ENCODE data around the gene RBCK1.
"Not testable (repeated sequence)": the region's sequence is repeated elsewhere in the genome, so short reads cannot be mapped to it uniquely, and the experiment has no call there.

RBCK1 gene

GRCh38 chr20:383889-384288 lies 24.2 kb upstream of the RBCK1 start:
- H3K4me3 ChIP-seq (ENCODE audit: control insufficient read depth, low read depth, low read length) = no peak overlapping the region
- no peak for DNase-seq (ENCODE audit: low read depth)
- TF ChIP-seq CTCF (conservative IDR thresholded peaks at IDR 0.05; ENCODE audit: control insufficient read depth, insufficient read depth, low read depth, low read length) = no peak

GRCh38 chr20:384723-385122 lies 23.4 kb upstream of the RBCK1 start:
- no peak for DNase-seq (ENCODE audit: low read depth)
- no peak for TF ChIP-seq CTCF (conservative IDR thresholded peaks at IDR 0.05; ENCODE audit: control insufficient read depth, insufficient read depth, low read depth, low read length)
- H3K4me3 ChIP-seq (ENCODE audit: control insufficient read depth, low read depth, low read length) = no peak overlapping the region

GRCh38 chr20:385448-385847 lies 22.7 kb upstream of the RBCK1 start:
- DNase-seq (ENCODE audit: low read depth) = no peak
- no peak for TF ChIP-seq CTCF (conservative IDR thresholded peaks at IDR 0.05; ENCODE audit: control insufficient read depth, insufficient read depth, low read depth, low read length)
- H3K4me3 ChIP-seq (ENCODE audit: control insufficient read depth, low read depth, low read length) = no peak overlapping the region

GRCh38 chr20:386634-387033 lies 21.5 kb upstream of the RBCK1 start:
- H3K4me3 ChIP-seq (ENCODE audit: control insufficient read depth, low read depth, low read length); DNase-seq (ENCODE audit: low read depth): not testable (repeated sequence)

DNA sequence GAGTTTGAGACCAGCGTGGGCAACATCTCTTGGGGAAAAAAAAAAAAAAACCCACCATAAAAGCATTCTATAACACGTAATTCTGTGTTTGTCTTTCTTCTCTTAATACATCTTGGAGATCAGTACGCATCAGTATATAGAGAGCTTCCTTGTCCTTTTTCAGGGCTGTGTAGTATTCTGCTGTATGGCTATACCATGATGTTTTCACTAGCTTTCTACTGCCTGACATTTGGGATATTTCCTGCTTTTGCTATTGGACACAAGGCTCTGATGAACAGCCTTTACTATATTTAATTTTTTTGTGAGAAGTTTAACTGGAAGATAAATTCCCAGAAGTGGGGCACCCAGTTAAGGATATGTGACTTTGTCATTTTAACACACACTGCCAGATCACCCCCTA lies 20.6 kb upstream of the RBCK1 start:
- DNase-seq (ENCODE audit: low read depth) = no peak
- TF ChIP-seq CTCF (conservative IDR thresholded peaks at IDR 0.05; ENCODE audit: control insufficient read depth, insufficient read depth, low read depth, low read length) = no peak
- H3K4me3 ChIP-seq (ENCODE audit: control insufficient read depth, low read depth, low read length) = no peak overlapping the region

GRCh38 chr20:388034-388994 lies 19.8 kb upstream of the RBCK1 start:
- no peak for TF ChIP-seq CTCF (conservative IDR thresholded peaks at IDR 0.05; ENCODE audit: control insufficient read depth, insufficient read depth, low read depth, low read length)
- no peak for DNase-seq (ENCODE audit: low read depth)
- no peak overlapping the region for H3K4me3 ChIP-seq (ENCODE audit: control insufficient read depth, low read depth, low read length)

DNA sequence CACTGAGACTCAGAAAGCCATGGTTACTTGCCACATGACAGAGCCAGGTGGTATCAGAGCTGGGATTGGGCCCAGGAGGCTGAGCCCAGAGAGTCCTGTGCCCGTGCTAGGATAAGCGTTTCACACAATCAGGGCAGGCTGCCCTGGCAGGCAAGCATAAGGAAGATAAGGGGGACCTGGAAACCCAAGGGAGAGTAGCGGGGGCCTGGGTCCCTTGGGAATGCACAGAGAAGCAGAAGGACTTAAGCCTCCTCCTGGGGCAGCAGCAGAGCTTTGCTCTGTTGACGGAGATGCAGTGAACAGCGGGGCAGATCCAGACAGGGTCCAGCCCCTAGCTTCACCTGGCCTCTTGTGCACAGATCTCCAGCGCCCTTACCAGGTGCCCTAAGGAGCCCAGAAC lies 18.9 kb upstream of the RBCK1 start:
- DNase-seq (ENCODE audit: low read depth) = no peak
- TF ChIP-seq CTCF (conservative IDR thresholded peaks at IDR 0.05; ENCODE audit: control insufficient read depth, insufficient read depth, low read depth, low read length) = no peak
- no peak overlapping the region for H3K4me3 ChIP-seq (ENCODE audit: control insufficient read depth, low read depth, low read length)

Data from fibroblast of mammary gland (primary cell).